ENCODE data around the gene GPRC5C.
A peak's percentile ranks its signal among the peaks of the same experiment; 100 is the strongest.
"Not testable (repeated sequence)": the region's sequence is repeated elsewhere in the genome, so short reads cannot be mapped to it uniquely, and the experiment has no call there.

The GPRC5C gene

DNA sequence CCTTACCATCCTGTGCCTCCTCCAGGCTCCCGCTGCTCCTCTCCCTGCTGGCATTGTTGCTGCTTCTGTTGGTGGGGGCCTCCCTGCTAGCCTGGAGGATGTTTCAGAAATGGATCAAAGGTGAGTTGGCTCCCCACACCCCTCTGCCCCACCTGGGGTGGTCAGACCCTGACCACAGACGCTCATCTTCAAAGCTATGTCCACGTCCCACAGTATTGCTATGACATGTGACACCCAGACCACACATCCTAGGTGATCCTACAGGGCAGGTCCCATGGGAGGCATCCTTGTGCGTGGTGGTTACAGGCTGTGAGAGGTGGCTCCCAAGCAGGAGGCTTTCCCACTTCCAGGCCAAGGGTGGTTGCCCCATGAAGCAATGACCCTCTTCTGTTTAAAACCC is 45.5 kb downstream of the GPRC5C start:
- peaks cover 63% of the 10 kb centered on the region for H3K4me1 Mint-ChIP-seq (ENCODE audit: low read depth)
- H3K36me3 Mint-ChIP-seq (ENCODE audit: low read depth), result peaks cover 74% of the 10 kb centered on the region
- H3K4me3 Mint-ChIP-seq, result no peak overlapping the region
- H3K27me3 Mint-ChIP-seq (ENCODE audit: low read depth), result no peaks in the 10 kb centered on the region
- H3K27ac Mint-ChIP-seq, result no peak overlapping the region
- H3K9me3 Mint-ChIP-seq, result peaks cover 22% of the 10 kb centered on the region

DNA sequence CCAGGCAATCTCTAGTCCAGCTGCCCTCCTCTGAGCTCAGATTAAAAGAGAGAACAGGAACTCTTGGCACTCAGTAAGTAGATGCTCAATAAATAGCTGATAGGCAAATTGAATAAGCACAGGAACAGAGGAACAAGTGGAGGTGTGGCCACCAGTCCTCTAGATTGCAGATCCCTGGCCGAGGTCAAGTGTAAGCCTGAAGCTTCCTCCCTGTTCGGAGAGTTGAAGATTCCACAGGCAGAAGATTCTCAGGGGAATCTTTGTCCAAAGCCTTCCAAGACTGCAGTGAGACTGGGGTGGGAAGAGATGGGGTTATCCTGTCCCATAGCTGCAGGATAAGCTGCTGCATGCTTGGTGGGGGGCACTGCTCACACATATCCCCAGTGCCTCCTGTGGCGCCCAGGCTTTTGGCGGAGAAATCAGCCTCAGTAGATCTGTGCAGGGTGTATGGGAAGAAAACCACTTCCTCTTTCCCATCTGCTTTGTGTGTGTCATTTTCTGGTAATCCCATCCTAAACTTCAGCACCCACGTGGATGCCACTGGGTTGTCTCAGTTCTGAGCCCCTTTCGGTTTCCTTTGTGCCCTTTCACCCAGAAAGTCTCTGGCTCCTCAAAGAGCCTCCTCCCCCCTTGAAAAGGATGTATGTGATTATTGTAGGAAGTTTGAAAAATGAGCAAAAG is 46.7 kb downstream of the GPRC5C start:
- H3K27me3 Mint-ChIP-seq (ENCODE audit: low read depth), result no peaks in the 10 kb centered on the region
- H3K4me1 Mint-ChIP-seq (ENCODE audit: low read depth), result peaks cover 57% of the 10 kb centered on the region
- peak overlapping the region; percentile 71 for H3K27ac Mint-ChIP-seq
- peaks cover 70% of the 10 kb centered on the region for H3K36me3 Mint-ChIP-seq (ENCODE audit: low read depth)
- H3K9me3 Mint-ChIP-seq, result peaks cover 22% of the 10 kb centered on the region
- peak overlapping the region; percentile 62 for H3K4me3 Mint-ChIP-seq

DNA sequence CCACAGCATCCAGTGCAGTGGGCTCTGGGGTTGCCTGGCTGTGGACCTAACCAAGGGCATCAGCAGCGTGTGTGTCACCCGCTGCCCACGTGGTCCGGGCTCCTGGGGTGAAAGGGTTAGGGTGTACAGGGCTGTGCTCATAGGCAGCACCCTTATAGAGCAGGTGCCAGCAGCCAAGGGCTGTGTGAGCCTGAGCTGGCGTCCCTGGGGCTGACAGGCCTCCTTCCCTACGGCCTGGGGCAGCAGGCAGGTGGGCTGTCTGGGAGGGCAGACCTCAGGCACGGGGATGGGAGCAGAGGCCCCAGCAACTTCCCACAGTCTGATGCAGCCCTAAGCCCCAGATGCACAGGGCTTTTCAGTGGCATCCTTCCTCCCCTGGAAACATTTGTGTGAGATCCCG is 48.4 kb downstream of the GPRC5C start:
- no peaks in the 10 kb centered on the region for H3K27me3 Mint-ChIP-seq (ENCODE audit: low read depth)
- no peak overlapping the region for H3K27ac Mint-ChIP-seq
- peaks cover 63% of the 10 kb centered on the region for H3K36me3 Mint-ChIP-seq (ENCODE audit: low read depth)
- H3K4me1 Mint-ChIP-seq (ENCODE audit: low read depth), result peaks cover 44% of the 10 kb centered on the region
- H3K9me3 Mint-ChIP-seq, result peaks cover 15% of the 10 kb centered on the region
- no peak overlapping the region for H3K4me3 Mint-ChIP-seq

DNA sequence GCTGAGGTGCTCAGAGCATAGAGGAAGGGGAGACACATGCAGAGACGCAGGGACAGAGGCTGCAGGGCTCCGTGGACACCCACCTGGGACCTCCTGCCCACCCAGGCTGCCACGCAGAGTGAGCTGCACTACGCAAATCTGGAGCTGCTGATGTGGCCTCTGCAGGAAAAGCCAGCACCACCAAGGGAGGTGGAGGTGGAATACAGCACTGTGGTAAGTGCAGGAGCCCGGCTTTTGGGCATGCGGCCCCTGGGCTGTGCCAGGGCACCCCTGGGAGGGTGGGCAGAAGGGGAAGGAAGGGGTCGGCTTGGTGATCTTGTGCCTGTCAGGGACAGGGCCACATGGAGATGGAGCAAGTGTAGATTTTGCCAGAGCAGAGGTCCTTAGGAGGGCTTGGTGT is 49.7 kb downstream of the GPRC5C start:
- Mint-ChIP-seq H3K4me3 (no peak overlapping the region), H3K9me3 (peaks cover 3% of the 10 kb centered on the region), H3K27me3 (ENCODE audit: low read depth) (no peaks in the 10 kb centered on the region), H3K27ac (no peak overlapping the region), H3K4me1 (ENCODE audit: low read depth) (peaks cover 38% of the 10 kb centered on the region), H3K36me3 (ENCODE audit: low read depth) (peaks cover 56% of the 10 kb centered on the region)

DNA sequence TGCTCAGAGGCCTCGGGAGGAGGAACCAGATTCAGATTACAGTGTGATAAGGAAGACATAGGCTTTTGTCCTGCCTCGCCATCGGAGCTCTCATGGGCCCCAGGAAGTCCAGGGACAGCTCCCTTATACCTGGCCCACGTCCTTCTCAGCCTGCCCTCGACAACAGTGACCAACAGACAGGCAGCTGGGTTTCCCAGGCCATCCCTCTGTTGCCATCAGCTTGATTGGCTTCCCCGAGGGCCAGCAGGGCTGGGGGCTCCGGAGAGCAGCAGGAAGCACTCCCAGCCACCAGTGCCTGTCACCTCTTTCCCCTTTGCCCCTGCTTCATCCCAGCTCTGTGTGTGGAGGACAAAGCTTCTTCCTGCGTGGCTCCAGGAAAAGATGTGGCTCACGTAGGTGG is 52.2 kb downstream of the GPRC5C start:
- no peaks in the 10 kb centered on the region for H3K27me3 Mint-ChIP-seq (ENCODE audit: low read depth)
- H3K4me3 Mint-ChIP-seq, result no peak overlapping the region
- H3K36me3 Mint-ChIP-seq (ENCODE audit: low read depth), result peaks cover 50% of the 10 kb centered on the region
- H3K9me3 Mint-ChIP-seq, result peaks cover 5% of the 10 kb centered on the region
- H3K27ac Mint-ChIP-seq, result no peak overlapping the region
- peaks cover 25% of the 10 kb centered on the region for H3K4me1 Mint-ChIP-seq (ENCODE audit: low read depth)

DNA sequence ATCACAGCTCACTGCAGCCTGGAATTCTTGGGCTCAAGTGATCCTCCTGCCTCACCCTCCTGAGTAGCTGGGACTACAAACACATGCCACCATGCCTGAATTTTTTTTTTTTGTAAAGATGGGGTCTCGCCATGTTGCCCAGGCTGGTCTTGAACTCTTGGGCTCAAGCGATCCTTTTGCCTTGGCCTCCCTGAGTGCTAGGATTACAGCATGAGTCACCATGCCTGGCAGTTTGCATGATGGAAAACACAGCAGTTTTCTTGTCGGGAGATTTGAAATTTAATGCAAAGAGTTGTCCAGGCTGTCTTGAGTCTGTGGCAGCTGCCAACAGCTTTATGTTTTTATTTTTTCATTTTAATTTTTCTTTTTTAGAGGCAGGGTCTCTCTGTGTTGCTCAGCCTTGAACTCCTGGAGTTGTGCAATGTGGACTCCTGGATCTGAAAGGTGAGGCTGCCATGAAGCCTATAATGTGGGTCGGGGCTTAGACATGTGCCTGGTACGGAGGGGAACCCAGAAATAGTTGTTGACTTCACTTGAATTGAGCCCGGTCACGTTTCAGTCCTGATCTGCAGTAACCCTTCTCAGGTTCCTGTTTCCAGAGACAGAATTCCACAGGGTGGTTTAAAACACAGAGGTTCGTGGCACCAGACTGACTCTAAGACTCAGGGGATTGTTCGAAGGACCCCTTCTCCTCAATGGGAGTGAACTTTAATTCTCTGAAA is 53.3 kb downstream of the GPRC5C start:
- peaks cover 46% of the 10 kb centered on the region for H3K36me3 Mint-ChIP-seq (ENCODE audit: low read depth)
- peaks cover 21% of the 10 kb centered on the region for H3K4me1 Mint-ChIP-seq (ENCODE audit: low read depth)
- no peaks in the 10 kb centered on the region for H3K27me3 Mint-ChIP-seq (ENCODE audit: low read depth)
- H3K9me3 Mint-ChIP-seq, result peaks cover 7% of the 10 kb centered on the region
- no peak overlapping the region for H3K4me3 Mint-ChIP-seq
- no peak overlapping the region for H3K27ac Mint-ChIP-seq

DNA sequence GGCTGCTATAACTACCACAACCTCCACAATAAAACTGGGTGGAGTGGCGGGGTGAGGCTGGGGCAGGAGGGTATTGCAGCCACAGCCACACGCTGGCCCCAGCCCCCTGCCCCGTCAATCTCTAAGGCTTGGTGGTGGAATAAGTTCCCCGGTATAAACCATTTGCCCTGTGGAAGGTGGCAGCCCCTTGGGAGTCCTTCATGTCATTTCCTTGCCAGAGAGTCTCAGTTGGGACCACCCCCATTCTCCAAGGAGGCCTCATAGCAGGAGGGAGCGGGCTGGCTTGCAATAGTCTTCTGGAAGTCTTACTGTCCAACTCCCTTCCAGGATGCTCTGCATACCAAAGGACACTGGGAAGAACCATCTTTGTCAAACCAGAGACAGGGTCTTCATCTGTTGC is 54.0 kb downstream of the GPRC5C start:
- H3K9me3 Mint-ChIP-seq, result peaks cover 7% of the 10 kb centered on the region
- no peak overlapping the region for H3K4me3 Mint-ChIP-seq
- peaks cover 20% of the 10 kb centered on the region for H3K4me1 Mint-ChIP-seq (ENCODE audit: low read depth)
- H3K27ac Mint-ChIP-seq, result no peak overlapping the region
- H3K36me3 Mint-ChIP-seq (ENCODE audit: low read depth), result peaks cover 46% of the 10 kb centered on the region
- no peaks in the 10 kb centered on the region for H3K27me3 Mint-ChIP-seq (ENCODE audit: low read depth)

DNA sequence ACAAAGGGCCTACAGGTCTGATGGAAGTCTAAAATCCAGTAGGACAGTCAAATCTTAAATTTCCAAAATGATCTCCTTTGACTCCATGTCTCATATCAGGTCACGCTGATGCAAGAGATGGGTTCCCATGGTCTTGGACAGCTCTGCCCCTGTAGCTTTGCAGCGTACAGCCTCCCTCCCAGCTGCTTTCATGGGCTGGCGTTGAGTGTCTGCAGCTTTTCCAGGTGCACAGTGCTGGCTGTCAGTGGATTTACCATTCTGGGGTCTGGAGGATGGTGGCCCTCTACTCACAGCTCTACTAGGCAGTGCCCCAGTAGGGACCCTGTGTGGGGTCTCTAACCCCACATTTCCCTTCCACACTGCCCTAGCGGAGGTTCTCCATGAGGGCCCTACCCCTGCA is 56.4 kb downstream of the GPRC5C start:
- not testable (repeated sequence) for H3K27ac Mint-ChIP-seq; H3K27me3 Mint-ChIP-seq (ENCODE audit: low read depth); H3K9me3 Mint-ChIP-seq; H3K4me3 Mint-ChIP-seq
- Mint-ChIP-seq H3K4me1 (ENCODE audit: low read depth) (peaks cover 13% of the 10 kb centered on the region), H3K36me3 (ENCODE audit: low read depth) (peaks cover 36% of the 10 kb centered on the region)

DNA sequence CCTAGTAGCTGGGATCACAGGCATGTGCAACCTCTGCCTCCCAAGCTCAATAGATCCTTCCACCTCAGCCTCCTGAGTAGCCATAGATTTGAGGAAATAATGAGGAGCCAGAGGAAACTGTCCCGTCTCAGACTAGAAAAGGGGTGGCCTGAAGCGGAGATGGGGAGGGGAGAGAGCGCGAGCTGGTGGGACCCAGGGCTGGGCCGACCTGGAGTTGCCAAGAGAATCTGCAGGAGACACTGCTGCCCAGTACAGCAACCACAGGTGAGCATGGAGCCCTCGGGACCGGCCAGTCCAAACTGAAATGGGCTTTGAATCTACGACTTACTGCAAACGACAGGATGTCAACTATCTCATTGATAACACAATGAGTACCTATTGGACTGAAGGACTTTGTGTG is 58.8 kb downstream of the GPRC5C start:
- H3K9me3 Mint-ChIP-seq, result peaks cover 7% of the 10 kb centered on the region
- no peak overlapping the region for H3K27ac Mint-ChIP-seq
- H3K4me1 Mint-ChIP-seq (ENCODE audit: low read depth), result peaks cover 13% of the 10 kb centered on the region
- no peak overlapping the region for H3K4me3 Mint-ChIP-seq
- H3K36me3 Mint-ChIP-seq (ENCODE audit: low read depth), result peaks cover 26% of the 10 kb centered on the region
- H3K27me3 Mint-ChIP-seq (ENCODE audit: low read depth), result peaks cover 10% of the 10 kb centered on the region

DNA sequence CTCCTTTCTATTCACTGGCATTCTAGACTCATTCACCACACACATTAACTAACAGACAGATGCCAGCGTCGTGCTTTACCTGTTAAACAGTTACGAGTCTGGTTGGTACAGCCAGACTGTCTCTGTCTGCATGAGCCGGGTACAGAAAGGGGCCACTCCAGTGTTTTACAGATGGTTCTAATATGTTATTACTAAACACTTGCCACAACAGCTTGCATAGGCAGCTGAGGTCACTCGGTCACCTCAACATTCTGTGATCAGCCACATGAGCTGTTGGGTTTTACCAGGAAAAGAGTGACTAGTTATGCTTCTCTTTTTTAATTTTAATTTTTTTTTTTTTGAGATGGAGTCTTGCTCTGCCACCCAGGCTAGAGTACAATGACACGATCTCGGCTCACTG is 59.7 kb downstream of the GPRC5C start:
- Mint-ChIP-seq H3K4me3 (no peak overlapping the region), H3K36me3 (ENCODE audit: low read depth) (peaks cover 20% of the 10 kb centered on the region), H3K27me3 (ENCODE audit: low read depth) (peaks cover 10% of the 10 kb centered on the region), H3K9me3 (peaks cover 7% of the 10 kb centered on the region), H3K27ac (no peak overlapping the region), H3K4me1 (ENCODE audit: low read depth) (peaks cover 13% of the 10 kb centered on the region)

DNA sequence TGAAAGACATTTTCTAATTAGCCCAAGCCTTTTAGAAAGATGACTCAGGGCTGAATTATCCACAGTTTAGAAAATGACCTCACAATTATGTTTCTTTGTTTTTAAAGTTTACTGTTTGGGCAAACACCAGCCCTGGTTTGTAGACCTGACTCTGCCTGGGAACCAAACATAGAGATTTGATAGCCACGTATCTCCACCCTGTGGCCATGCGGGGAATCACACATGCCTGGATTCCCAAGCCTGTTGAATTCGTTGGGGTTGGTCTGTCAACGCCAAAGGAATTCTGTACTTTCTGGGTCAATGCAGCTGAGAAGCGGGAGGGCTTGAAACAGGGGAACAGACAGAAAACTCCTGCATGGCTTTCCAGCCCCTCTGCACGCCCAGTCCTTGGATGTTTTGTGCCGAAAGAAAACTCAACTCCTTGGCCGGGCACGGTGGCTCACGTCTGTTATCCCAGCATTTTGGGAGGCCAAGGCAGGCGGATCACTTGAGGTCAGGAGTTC is 61.5 kb downstream of the GPRC5C start:
- H3K4me3 Mint-ChIP-seq, result no peak overlapping the region
- peaks cover 4% of the 10 kb centered on the region for H3K9me3 Mint-ChIP-seq
- H3K27me3 Mint-ChIP-seq (ENCODE audit: low read depth), result peaks cover 10% of the 10 kb centered on the region
- H3K4me1 Mint-ChIP-seq (ENCODE audit: low read depth), result peaks cover 8% of the 10 kb centered on the region
- peaks cover 10% of the 10 kb centered on the region for H3K36me3 Mint-ChIP-seq (ENCODE audit: low read depth)
- H3K27ac Mint-ChIP-seq, result no peak overlapping the region
